GM12878 (cell line): ENCODE data around the gene KIAA1671.

Experiments used
- EP300 ChIP-seq, 2 experiments: fragments of 150-350 bp in 1 of 2; IDR thresholded peaks; 2 replicates each; pipeline ENCODE4 v1.6.1; 2011 to 2012; ENCODE audit warnings: low read depth in 2 of 2, low read length in 2 of 2, borderline replicate concordance in 1 of 2, improper control_type of control experiment in 1 of 2, inconsistent platforms in 1 of 2; ENCODE audit not compliant: control insufficient read depth in 1 of 2
- ESRRA ChIP-seq: IDR thresholded peaks from 2 replicates; pipeline ENCODE4 v1.6.1; 2012; ENCODE audit warnings: mild to moderate bottlenecking, low read length, improper control_type of control experiment
- MXI1 ChIP-seq: fragments of 150-350 bp; IDR thresholded peaks from 2 replicates; pipeline ENCODE4 v1.6.1; 2011; ENCODE audit warnings: low read depth, mild to moderate bottlenecking, inconsistent platforms, low read length, improper control_type of control experiment
- RELA ChIP-seq: fragments of 450-650 bp; IDR thresholded peaks from 2 replicates; pipeline ENCODE4 v1.8.0; 2014; ENCODE audit warnings: borderline replicate concordance; ENCODE audit not compliant: partially characterized antibody
- ZNF384 ChIP-seq: IDR thresholded peaks from 2 replicates; pipeline ENCODE4 v1.6.1; 2012; ENCODE audit warnings: low read depth, mild to moderate bottlenecking, low read length, improper control_type of control experiment, borderline replicate concordance

DNA sequence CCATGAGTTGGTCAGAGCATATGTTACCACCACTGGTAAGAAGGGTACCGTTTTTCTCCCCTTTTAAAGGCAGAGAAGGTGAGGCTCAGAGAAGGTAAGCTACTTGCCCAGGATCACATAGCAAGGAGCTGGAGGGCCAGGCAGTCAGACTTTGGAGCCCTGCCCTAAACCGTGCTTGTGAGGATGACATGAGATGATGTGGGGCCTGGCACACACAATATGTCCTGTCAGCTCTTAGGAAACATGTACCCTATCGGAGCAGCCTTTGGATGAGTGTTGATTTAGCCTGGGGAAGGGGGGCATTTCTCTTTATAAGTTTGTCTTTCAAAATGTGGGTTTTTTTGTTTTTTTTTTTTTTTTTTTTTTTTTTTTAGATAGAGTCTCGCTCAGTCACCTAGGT lies 146.7 kb downstream of the KIAA1671 start:
- TF ChIP-seq EP300 (IDR thresholded peaks at IDR 0.05; ENCODE audit: borderline replicate concordance in 1 of 2, control insufficient read depth in 1 of 2, low read depth in 2 of 2, low read length in 2 of 2) (no peak), ESRRA (no peak), ZNF384 (no peak), MXI1 (no peak), RELA (no peak)
